Transverse colon (tissue), 4 donors: ENCODE results near the gene PDCD6IP. TPM values are rescaled to one million over a fixed set of nuclear protein-coding genes. Genes with fewer than 3 reads are reported as not detected.

ENCODE experiments used
- DNase-seq: peaks from one replicate; pipeline ENCODE4 v3.0.0-alpha.2; 2019
- H3K27ac ChIP-seq, 4 donors: fragments of 200-600 bp; sonication (generic); 2 replicates each; pipeline ENCODE4 v1.5.1; 2016 to 2018; ENCODE audit warnings: inconsistent platforms in 4 of 4
- H3K27me3 ChIP-seq: fragments of 200-600 bp; sonication (generic); 2 replicates; pipeline ENCODE4 v1.5.1; 2017; ENCODE audit warnings: inconsistent platforms
- H3K36me3 ChIP-seq, 4 donors: fragments of 200-600 bp; sonication (generic); 2 replicates each; pipeline ENCODE4 v1.5.1; 2017 to 2019; ENCODE audit warnings: inconsistent platforms in 4 of 4
- H3K4me1 ChIP-seq, 4 donors: fragments of 200-600 bp; sonication (generic); 2 replicates each; pipeline ENCODE4 v1.5.1; 2017 to 2020; ENCODE audit warnings: inconsistent platforms in 4 of 4
- H3K4me3 ChIP-seq, 4 donors: fragments of 200-600 bp; sonication (generic); 1 replicate in 1 of 4; 2 replicates in 3 of 4; pipeline versions ENCODE4 v1.5.1 to v1.6.1; 2017 to 2019; ENCODE audit warnings: inconsistent platforms in 4 of 4
- H3K9me3 ChIP-seq, 2 donors: fragments of 200-600 bp; sonication (generic); 2 replicates each; pipeline ENCODE4 v1.5.1; 2017 to 2019; ENCODE audit warnings: inconsistent platforms in 2 of 2
- CTCF ChIP-seq, 5 experiments: fragments of 200-600 bp in 3 of 5; fragments of 450-650 bp in 2 of 5; sonication (generic) in 3 of 5; IDR thresholded peaks; 1 replicate in 2 of 5; 2 replicates in 3 of 5; pipeline ENCODE4 v1.5.1; 2016 to 2017; ENCODE audit warnings: antibody characterized with exemption in 5 of 5, inconsistent platforms in 3 of 5, mild to moderate bottlenecking in 2 of 5, moderate library complexity in 1 of 5
- EP300 ChIP-seq: sonication (generic); formaldehyde crosslinking; IDR thresholded peaks from one replicate; pipeline ENCODE4 v1.6.1; 2017; ENCODE audit warnings: antibody characterized with exemption, low read depth
- POLR2A ChIP-seq: fragments of 450-650 bp; IDR thresholded peaks from one replicate; pipeline ENCODE4 v1.6.1; 2016; ENCODE audit warnings: antibody characterized with exemption, mild to moderate bottlenecking, moderate library complexity
- POLR2AphosphoS5 ChIP-seq, 3 donors: sonication (generic); formaldehyde crosslinking; IDR thresholded peaks; one replicate each; pipeline ENCODE4 v1.6.1; 2016; ENCODE audit warnings: antibody characterized with exemption in 3 of 3
- WGBS, 2 donors: methylation state at CpG; one replicate each; pipeline ENCODE4 v1.1.5; 2018; ENCODE audit warnings: low coverage in 1 of 2; 5-methylcytosine and 5-hydroxymethylcytosine counted together
- in situ Hi-C, 4 donors: fragments of 200-750 bp; cut with MboI; loops; one replicate each; pipeline versions ENCODE4 v1.15.0 to v1.15.1; 2017; ENCODE audit warnings: low sequenced_read_pairs in 3 of 4, low pct_ligation_motif_present in 1 of 4, low pct_unique_long_range_greater_than_20kb in 1 of 4
- intact Hi-C: fragments of 100-400 bp; cut with DNase I; formaldehyde crosslinking; loops from one replicate; pipeline ENCODE4 v1.15.1; 2023; ENCODE audit warnings: low total_unique reads
- total RNA-seq, 4 donors: library from RNA; depleted of rRNA; stranded (reverse); fragments of >200 nt; gene quantifications; one replicate each; pipeline ENCODE4 v1.1.0, GENCODE V29; 2016

PDCD6IP gene
- total RNA-seq, 4 donors from 2014 or later = 89.0 to 523 (median 372) TPM

GRCh38 chr3:33904730-33905129 lies 106.3 kb downstream of the PDCD6IP start:
- Histone ChIP-seq H3K27ac (no peak overlapping the region), H3K36me3 (no peaks in the 10 kb centered on the region), H3K27me3 (no peaks in the 10 kb centered on the region), H3K4me1 (no peaks in the 10 kb centered on the region), H3K9me3 (no peaks in the 10 kb centered on the region), H3K4me3 (no peak overlapping the region)
- TF ChIP-seq POLR2A = no peak
- TF ChIP-seq CTCF (IDR thresholded peaks at IDR 0.05) = no peak
- no peak for TF ChIP-seq POLR2AphosphoS5 (IDR thresholded peaks at IDR 0.05)
- TF ChIP-seq EP300 = no peak
- 90 to 97% methylated on average over 3 of the region's 3 CpGs for WGBS, 2 donors
- DNase-seq = no peak
- in situ Hi-C loops (no loop called here), intact Hi-C loops (no loop called here)

- intact Hi-C loops = no loop called here
- no peak overlapping the region for H3K4me3 ChIP-seq
- no peaks in the 10 kb centered on the region for H3K27me3 ChIP-seq
- no peaks in the 10 kb centered on the region for H3K36me3 ChIP-seq
- H3K9me3 ChIP-seq = no peaks in the 10 kb centered on the region
- H3K4me1 ChIP-seq = no peaks in the 10 kb centered on the region
- in situ Hi-C loops = no loop called here
- H3K27ac ChIP-seq = no peak overlapping the region
- 59 to 100% methylated on average over 1 to 4 of the region's 4 CpGs for WGBS, 2 donors
- TF ChIP-seq POLR2AphosphoS5 (IDR thresholded peaks at IDR 0.05) (no peak), CTCF (IDR thresholded peaks at IDR 0.05) (no peak), POLR2A (no peak), EP300 (no peak)
- DNase-seq = no peak
Measured at GRCh38 chr3:33908250-33908851, 109.9 kb downstream of the PDCD6IP start.

- no peaks in the 10 kb centered on the region for H3K9me3 ChIP-seq
- H3K27me3 ChIP-seq = no peaks in the 10 kb centered on the region
- no peaks in the 10 kb centered on the region for H3K4me1 ChIP-seq
- TF ChIP-seq EP300 (no peak), POLR2A (no peak), CTCF (IDR thresholded peaks at IDR 0.05) (no peak), POLR2AphosphoS5 (IDR thresholded peaks at IDR 0.05) (no peak)
- no peaks in the 10 kb centered on the region for H3K36me3 ChIP-seq
- H3K4me3 ChIP-seq = no peak overlapping the region
- no peak for DNase-seq
- in situ Hi-C loops = no loop called here
- no peak overlapping the region for H3K27ac ChIP-seq
- 85% methylated on average over 5 of the region's 5 CpGs; no CpG with 5 or more reads in 1 of the 2 donors for WGBS, 2 donors
- intact Hi-C loops = no loop called here
Measured at GRCh38 chr3:33909547-33909946, 111.1 kb downstream of the PDCD6IP start.

GRCh38 chr3:33910031-33910430 lies 111.6 kb downstream of the PDCD6IP start:
- Histone ChIP-seq H3K4me3 (no peak overlapping the region), H3K27me3 (no peaks in the 10 kb centered on the region), H3K4me1 (no peaks in the 10 kb centered on the region), H3K36me3 (no peaks in the 10 kb centered on the region), H3K9me3 (no peaks in the 10 kb centered on the region), H3K27ac (no peak overlapping the region)
- in situ Hi-C loops = no loop called here
- DNase-seq = no peak
- 81 to 92% methylated on average over 1 to 2 of the region's 2 CpGs for WGBS, 2 donors
- intact Hi-C loops = no loop called here
- no peak for TF ChIP-seq POLR2A
- TF ChIP-seq CTCF (IDR thresholded peaks at IDR 0.05) = no peak
- no peak for TF ChIP-seq POLR2AphosphoS5 (IDR thresholded peaks at IDR 0.05)
